ENCODE results near the gene DNMT3B.

DNA sequence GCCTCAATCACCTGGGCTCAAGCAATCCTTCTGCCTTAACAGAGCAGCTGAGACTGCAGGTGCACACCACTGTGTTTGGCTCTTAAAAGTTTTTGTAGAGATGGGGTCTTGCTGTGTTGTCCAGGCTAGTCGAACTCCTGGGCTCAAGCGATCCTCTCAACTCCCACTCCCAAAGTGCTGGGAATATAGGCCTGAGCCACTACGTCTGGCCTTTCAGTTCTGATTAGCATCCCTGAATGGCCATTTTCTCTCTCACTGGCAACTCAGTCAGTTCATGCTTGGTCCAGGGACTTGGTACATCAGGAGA lies 28.5 kb downstream of the DNMT3B start:
- TF ChIP-seq, protein P1, sequence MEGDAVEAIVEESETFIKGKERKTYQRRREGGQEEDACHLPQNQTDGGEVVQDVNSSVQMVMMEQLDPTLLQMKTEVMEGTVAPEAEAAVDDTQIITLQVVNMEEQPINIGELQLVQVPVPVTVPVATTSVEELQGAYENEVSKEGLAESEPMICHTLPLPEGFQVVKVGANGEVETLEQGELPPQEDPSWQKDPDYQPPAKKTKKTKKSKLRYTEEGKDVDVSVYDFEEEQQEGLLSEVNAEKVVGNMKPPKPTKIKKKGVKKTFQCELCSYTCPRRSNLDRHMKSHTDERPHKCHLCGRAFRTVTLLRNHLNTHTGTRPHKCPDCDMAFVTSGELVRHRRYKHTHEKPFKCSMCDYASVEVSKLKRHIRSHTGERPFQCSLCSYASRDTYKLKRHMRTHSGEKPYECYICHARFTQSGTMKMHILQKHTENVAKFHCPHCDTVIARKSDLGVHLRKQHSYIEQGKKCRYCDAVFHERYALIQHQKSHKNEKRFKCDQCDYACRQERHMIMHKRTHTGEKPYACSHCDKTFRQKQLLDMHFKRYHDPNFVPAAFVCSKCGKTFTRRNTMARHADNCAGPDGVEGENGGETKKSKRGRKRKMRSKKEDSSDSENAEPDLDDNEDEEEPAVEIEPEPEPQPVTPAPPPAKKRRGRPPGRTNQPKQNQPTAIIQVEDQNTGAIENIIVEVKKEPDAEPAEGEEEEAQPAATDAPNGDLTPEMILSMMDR (IDR thresholded peaks at IDR 0.05 in 4 of 5, conservative IDR thresholded peaks at IDR 0.05 in 1 of 5) = no peak
- TF ChIP-seq POLR2A (IDR thresholded peaks at IDR 0.05) = no peak

All from gastrocnemius medialis (tissue), 4 donors.